ENCODE measurements around the gene FKBP10. TPM values are rescaled to one million over a fixed set of nuclear protein-coding genes. Genes with fewer than 3 reads are reported as not detected.
"Not testable (repeated sequence)": the region's sequence is repeated elsewhere in the genome, so short reads cannot be mapped to it uniquely, and the experiment has no call there.

The FKBP10 gene
- total RNA-seq, 3 donors from 2014 or later = 0.68 to 1.2 (median 0.76) TPM

GRCh38 chr17:41775394-41776226, 37.2 kb upstream of the FKBP10 start:
- no peaks in the 10 kb centered on the region for H3K36me3 Mint-ChIP-seq (ENCODE audit: insufficient read depth)
- ATAC-seq = no peak
- no peaks in the 10 kb centered on the region for H3K9me3 Mint-ChIP-seq
- peaks cover 11% of the 10 kb centered on the region for H3K27me3 Mint-ChIP-seq (ENCODE audit: low read depth)
- H3K4me3 Mint-ChIP-seq = no peak overlapping the region
- no peaks in the 10 kb centered on the region for H3K4me1 Mint-ChIP-seq (ENCODE audit: low read depth)
- no peak for DNase-seq

DNA sequence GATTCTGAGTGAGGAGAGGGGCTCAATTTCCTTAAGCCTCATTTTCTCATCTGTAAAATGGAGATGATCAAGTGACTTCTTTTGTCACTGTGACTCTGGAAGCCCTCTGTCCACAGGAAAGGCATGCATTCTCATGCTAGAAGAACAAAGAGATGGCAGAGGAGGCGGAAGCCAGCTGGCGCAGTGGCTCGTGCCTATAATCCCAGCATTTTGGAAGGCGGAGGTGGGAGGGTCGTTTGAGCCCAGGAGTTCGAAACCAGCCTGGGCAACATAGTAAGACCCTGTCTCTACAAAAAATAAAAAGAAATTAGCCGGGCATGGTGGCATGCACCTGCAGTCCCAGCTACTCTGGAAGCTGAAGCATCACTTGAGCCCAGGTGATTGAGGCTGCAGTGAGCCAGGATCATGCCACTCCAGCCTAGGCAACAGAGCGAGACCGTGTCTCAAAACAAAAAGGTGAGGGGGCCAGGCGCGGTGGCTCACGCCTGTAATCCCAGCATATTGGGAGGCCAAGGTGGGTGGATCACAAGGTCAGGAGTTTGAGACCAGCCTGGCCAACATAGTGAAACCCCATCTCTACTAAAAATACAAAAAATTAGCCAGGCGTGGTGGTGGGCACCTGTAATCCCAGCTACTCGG, 36.4 kb upstream of the FKBP10 start:
- H3K4me3 Mint-ChIP-seq; DNase-seq; H3K9me3 Mint-ChIP-seq; H3K36me3 Mint-ChIP-seq (ENCODE audit: insufficient read depth); H3K4me1 Mint-ChIP-seq (ENCODE audit: low read depth); ATAC-seq: not testable (repeated sequence)
- peaks cover 11% of the 10 kb centered on the region for H3K27me3 Mint-ChIP-seq (ENCODE audit: low read depth)

GRCh38 chr17:41777157-41777573, 35.6 kb upstream of the FKBP10 start:
- Mint-ChIP-seq H3K36me3 (ENCODE audit: insufficient read depth) (no peaks in the 10 kb centered on the region), H3K4me3 (no peak overlapping the region), H3K4me1 (ENCODE audit: low read depth) (no peaks in the 10 kb centered on the region), H3K9me3 (no peaks in the 10 kb centered on the region), H3K27me3 (ENCODE audit: low read depth) (peaks cover 19% of the 10 kb centered on the region)
- ATAC-seq = no peak
- no peak for DNase-seq

- Mint-ChIP-seq H3K36me3 (ENCODE audit: insufficient read depth) (no peaks in the 10 kb centered on the region), H3K4me1 (ENCODE audit: low read depth) (no peaks in the 10 kb centered on the region), H3K27me3 (ENCODE audit: low read depth) (peaks cover 18% of the 10 kb centered on the region), H3K4me3 (no peak overlapping the region), H3K9me3 (no peaks in the 10 kb centered on the region)
- no peak for ATAC-seq
- DNase-seq = no peak
These were observed 35.1 kb upstream of the FKBP10 start for GRCh38 chr17:41777574-41778188.

DNA sequence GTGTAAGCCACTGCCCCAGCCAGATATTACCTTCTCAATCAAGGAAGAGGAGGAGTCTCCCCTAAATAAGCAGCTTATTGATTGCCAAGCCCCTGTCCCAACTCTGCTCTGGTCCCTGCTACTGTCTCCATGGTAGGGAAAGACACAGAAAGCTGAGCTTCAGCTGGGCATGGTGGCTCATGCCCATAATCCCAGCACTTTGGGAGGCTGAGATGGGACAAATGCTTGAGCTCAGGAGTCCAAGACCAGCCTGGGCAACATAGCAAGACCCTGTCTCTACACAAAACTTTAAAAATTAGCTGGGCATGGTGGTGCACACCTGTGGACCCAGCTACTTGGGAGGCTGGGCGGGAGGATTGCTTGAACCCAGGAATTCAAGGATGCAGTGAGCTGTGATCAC, 32.9 kb upstream of the FKBP10 start:
- H3K4me1 Mint-ChIP-seq (ENCODE audit: low read depth) = peaks cover 4% of the 10 kb centered on the region
- no peak overlapping the region for H3K4me3 Mint-ChIP-seq
- no peaks in the 10 kb centered on the region for H3K9me3 Mint-ChIP-seq
- ATAC-seq = no peak
- no peak for DNase-seq
- H3K27me3 Mint-ChIP-seq (ENCODE audit: low read depth) = peaks cover 21% of the 10 kb centered on the region
- no peaks in the 10 kb centered on the region for H3K36me3 Mint-ChIP-seq (ENCODE audit: insufficient read depth)

- DNase-seq (no peak), ATAC-seq (no peak)
- Mint-ChIP-seq H3K4me3 (no peak overlapping the region), H3K9me3 (no peaks in the 10 kb centered on the region), H3K4me1 (ENCODE audit: low read depth) (peaks cover 7% of the 10 kb centered on the region), H3K36me3 (ENCODE audit: insufficient read depth) (no peaks in the 10 kb centered on the region), H3K27me3 (ENCODE audit: low read depth) (peaks cover 20% of the 10 kb centered on the region)
These were observed 31.2 kb upstream of the FKBP10 start for GRCh38 chr17:41781404-41782110.

GRCh38 chr17:41782142-41782541, 30.7 kb upstream of the FKBP10 start:
- ATAC-seq (no peak), DNase-seq (no peak)
- H3K4me1 Mint-ChIP-seq (ENCODE audit: low read depth) = peaks cover 10% of the 10 kb centered on the region
- H3K36me3 Mint-ChIP-seq (ENCODE audit: insufficient read depth) = no peaks in the 10 kb centered on the region
- H3K27me3 Mint-ChIP-seq (ENCODE audit: low read depth) = peaks cover 25% of the 10 kb centered on the region
- H3K9me3 Mint-ChIP-seq = no peaks in the 10 kb centered on the region
- no peak overlapping the region for H3K4me3 Mint-ChIP-seq

GRCh38 chr17:41784207-41784744, 28.5 kb upstream of the FKBP10 start:
- Mint-ChIP-seq H3K4me3 (peak overlapping the region; percentile 8), H3K36me3 (ENCODE audit: insufficient read depth) (no peaks in the 10 kb centered on the region), H3K9me3 (no peaks in the 10 kb centered on the region), H3K27me3 (ENCODE audit: low read depth) (peaks cover 25% of the 10 kb centered on the region), H3K4me1 (ENCODE audit: low read depth) (peaks cover 17% of the 10 kb centered on the region)
- ATAC-seq (no peak), DNase-seq (no peak)

GRCh38 chr17:41785091-41785858, 27.5 kb upstream of the FKBP10 start:
- peaks cover 17% of the 10 kb centered on the region for H3K4me1 Mint-ChIP-seq (ENCODE audit: low read depth)
- DNase-seq (no peak), ATAC-seq (no peak)
- H3K9me3 Mint-ChIP-seq = no peaks in the 10 kb centered on the region
- peaks cover 25% of the 10 kb centered on the region for H3K27me3 Mint-ChIP-seq (ENCODE audit: low read depth)
- peak overlapping the region; percentile 46 for H3K4me3 Mint-ChIP-seq
- H3K36me3 Mint-ChIP-seq (ENCODE audit: insufficient read depth) = no peaks in the 10 kb centered on the region

DNA sequence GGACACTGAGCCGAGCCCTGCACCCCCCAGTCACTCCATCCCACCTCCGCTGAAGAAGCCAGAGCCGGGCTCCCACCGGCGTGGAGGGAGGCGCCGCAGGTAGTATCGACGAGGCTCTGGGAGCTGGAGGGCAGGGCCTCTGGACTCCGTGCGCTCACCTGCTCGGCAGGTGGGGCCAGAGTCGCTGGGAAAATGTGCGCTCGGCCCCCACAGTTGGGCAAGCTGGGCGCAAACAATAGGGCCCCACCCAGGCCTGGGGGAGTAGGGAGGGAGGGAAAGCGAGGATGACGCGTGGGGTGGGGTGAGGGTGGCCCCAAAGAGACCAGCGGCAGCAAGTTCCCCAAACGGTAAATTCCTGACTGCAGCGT, 27.0 kb upstream of the FKBP10 start:
- Mint-ChIP-seq H3K36me3 (ENCODE audit: insufficient read depth) (no peaks in the 10 kb centered on the region), H3K27me3 (ENCODE audit: low read depth) (peaks cover 23% of the 10 kb centered on the region), H3K4me3 (peak overlapping the region; percentile 46), H3K4me1 (ENCODE audit: low read depth) (peaks cover 19% of the 10 kb centered on the region), H3K9me3 (no peaks in the 10 kb centered on the region)
- ATAC-seq (no peak), DNase-seq (no peak)

- peaks cover 19% of the 10 kb centered on the region for H3K4me1 Mint-ChIP-seq (ENCODE audit: low read depth)
These were observed 26.4 kb upstream of the FKBP10 start, which contains the start of gene JUP for GRCh38 chr17:41786227-41787020. Gene JUP, minus strand, starts transcription at chr17:41786711. Its CDS starts 14,857 bp downstream, at chr17:41771854.

GRCh38 chr17:41787021-41787418, 25.8 kb upstream of the FKBP10 start:
- H3K27me3 Mint-ChIP-seq (ENCODE audit: low read depth) = peaks cover 16% of the 10 kb centered on the region
- DNase-seq = no peak
- no peak for ATAC-seq
- H3K36me3 Mint-ChIP-seq (ENCODE audit: insufficient read depth) = no peaks in the 10 kb centered on the region
- peaks cover 19% of the 10 kb centered on the region for H3K4me1 Mint-ChIP-seq (ENCODE audit: low read depth)
- no peaks in the 10 kb centered on the region for H3K9me3 Mint-ChIP-seq
- H3K4me3 Mint-ChIP-seq = peak overlapping the region; percentile 66

More at GRCh38 chr17:41786227-41787020, 26.4 kb upstream of the FKBP10 start, which contains the start of gene JUP:
- peak; percentile 86 for DNase-seq
- H3K36me3 Mint-ChIP-seq (ENCODE audit: insufficient read depth) = no peaks in the 10 kb centered on the region
- H3K9me3 Mint-ChIP-seq = no peaks in the 10 kb centered on the region
- ATAC-seq = peak; percentile 95 to 97
- peak within 1 kb of the TSS; percentile 66 for H3K4me3 Mint-ChIP-seq
- peaks cover 22% of the 10 kb centered on the region for H3K27me3 Mint-ChIP-seq (ENCODE audit: low read depth)

Data from activated T-cell treated with anti-CD3 and anti-CD28 coated beads, Interleukin-2, amount 50 U/mL, for 4 hours (primary cell).